ENCODE measurements around the gene KIAA1217.

- TF ChIP-seq CTCF (IDR thresholded peaks at IDR 0.05; ENCODE audit: borderline replicate concordance, extremely low read depth, low read length, poor library complexity, severe bottlenecking) (no peak), EZH2 (IDR thresholded peaks at IDR 0.05; ENCODE audit: borderline replicate concordance, low read depth, low read length, severe bottlenecking) (no peak)
Observed at GRCh38 chr10:24463611-24464426, 254.9 kb downstream of the KIAA1217 start.
